ENCODE data around the gene SIPA1L3. TPM values are rescaled to one million over a fixed set of nuclear protein-coding genes. Genes with fewer than 3 reads are reported as not detected.

SIPA1L3 gene
- total and polyA plus RNA-seq, 9 of the 15 experiments (the other 6 are each of a cell fraction or from before 2014, with no cell fraction given): 0.01 to 6.1 (median 2.5) TPM

GRCh38 chr19:37935341-37935740, 28.3 kb downstream of the SIPA1L3 start (continued):
- TF ChIP-seq ZNF609 (CRISPR knock-in tag; IDR thresholded peaks at IDR 0.05; ENCODE audit: borderline replicate concordance) (no peak), EZH2 (IDR thresholded peaks at IDR 0.05; ENCODE audit: borderline replicate concordance, low read depth, low read length) (no peak), MED1 (CRISPR knock-in tag; IDR thresholded peaks at IDR 0.05; ENCODE audit: borderline replicate concordance) (no peak), CBX8 (IDR thresholded peaks at IDR 0.05; ENCODE audit: borderline replicate concordance, extremely low read depth, low read depth, low read length, poor library complexity, severe bottlenecking) (no peak), POLR3G (IDR thresholded peaks at IDR 0.05; ENCODE audit: extremely low read depth, insufficient read length, insufficient replicate concordance) (no peak), ZBTB1 (CRISPR knock-in tag; IDR thresholded peaks at IDR 0.05; ENCODE audit: borderline replicate concordance, low read depth) (no peak), ETV1 (tag; conservative IDR thresholded peaks at IDR 0.05; ENCODE audit: low read depth) (no peak), PHB2 (IDR thresholded peaks at IDR 0.05; ENCODE audit: low read depth) (no peak)

Measured in K562 (cell line).